IPS-18c (cell line): Measurements from ENCODE around the gene BRCC3.

Source experiments
- H3K4me3 ChIP-seq: 2 replicates; pipeline ENCODE4 v1.7.0; 2013; ENCODE audit warnings: low read depth, mild to moderate bottlenecking, low read length, moderate library complexity; ENCODE audit not compliant: insufficient read depth
- H3K9me3 ChIP-seq: one replicate; pipeline ENCODE4 v1.6.1; 2013; ENCODE audit warnings: mild to moderate bottlenecking, low read length, moderate library complexity; ENCODE audit not compliant: control insufficient read depth, insufficient read depth

Gene BRCC3

DNA sequence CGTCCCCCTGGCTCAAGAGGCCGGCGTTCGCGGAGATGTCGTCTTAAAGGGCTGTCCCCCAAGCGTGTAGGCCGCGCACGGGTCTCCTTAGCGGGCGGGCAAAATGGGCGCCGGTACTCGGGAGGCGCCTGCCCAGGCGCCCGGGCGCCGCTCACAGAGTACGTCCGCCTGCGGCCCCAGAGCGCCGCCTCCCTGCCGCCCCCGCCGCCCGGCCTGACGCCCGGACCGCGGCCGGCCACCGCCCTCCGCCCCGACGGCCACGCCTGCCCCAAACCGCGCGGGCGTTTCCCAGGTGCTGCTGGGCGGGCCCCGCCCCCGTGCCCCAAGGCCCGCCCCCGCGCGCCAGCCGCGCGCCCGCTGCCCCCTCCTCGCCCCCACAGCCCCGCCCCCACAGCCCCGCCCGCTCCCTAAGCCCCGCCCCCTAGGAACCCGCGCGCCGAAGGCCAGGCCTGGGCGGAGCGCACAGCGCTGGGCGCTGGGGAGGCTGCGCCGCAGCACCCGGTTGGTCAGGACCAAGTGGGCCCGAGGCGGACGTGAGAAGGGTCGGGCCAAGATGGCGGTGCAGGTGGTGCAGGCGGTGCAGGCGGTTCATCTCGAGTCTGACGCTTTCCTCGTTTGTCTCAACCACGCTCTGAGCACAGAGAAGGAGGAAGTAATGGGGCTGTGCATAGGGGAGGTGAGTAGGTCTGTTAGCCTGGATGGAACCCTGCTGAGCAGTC lies at the start of gene BRCC3, which contains the start of the genes CMC4 and MTCP1:
Gene BRCC3, plus strand, starts transcription at position 534 of the 719 bp plus-strand sequence. Its CDS starts 20 bp downstream, at position 554.
Gene CMC4, minus strand, starts transcription at position 162 of the 719 bp plus-strand sequence. CDS start 7,113 bp downstream, outside the sequence.
Gene MTCP1, minus strand, starts transcription at position 162 of the 719 bp plus-strand sequence. CDS start 5,126 bp downstream, outside the sequence.
- H3K9me3 ChIP-seq, result peaks cover 11% of the 10 kb centered on the region
- H3K4me3 ChIP-seq, result peak within 1 kb of the TSS; percentile 76

GRCh38 chrX:155022585-155022984 lies 48.7 kb upstream of the BRCC3 start, which contains the start of gene F8:
Gene F8, minus strand, starts transcription at chrX:155022723. Its CDS starts 171 bp downstream, at chrX:155022552.
- Histone ChIP-seq H3K9me3 (no peaks in the 10 kb centered on the region), H3K4me3 (no peak within 1 kb of the TSS)

DNA sequence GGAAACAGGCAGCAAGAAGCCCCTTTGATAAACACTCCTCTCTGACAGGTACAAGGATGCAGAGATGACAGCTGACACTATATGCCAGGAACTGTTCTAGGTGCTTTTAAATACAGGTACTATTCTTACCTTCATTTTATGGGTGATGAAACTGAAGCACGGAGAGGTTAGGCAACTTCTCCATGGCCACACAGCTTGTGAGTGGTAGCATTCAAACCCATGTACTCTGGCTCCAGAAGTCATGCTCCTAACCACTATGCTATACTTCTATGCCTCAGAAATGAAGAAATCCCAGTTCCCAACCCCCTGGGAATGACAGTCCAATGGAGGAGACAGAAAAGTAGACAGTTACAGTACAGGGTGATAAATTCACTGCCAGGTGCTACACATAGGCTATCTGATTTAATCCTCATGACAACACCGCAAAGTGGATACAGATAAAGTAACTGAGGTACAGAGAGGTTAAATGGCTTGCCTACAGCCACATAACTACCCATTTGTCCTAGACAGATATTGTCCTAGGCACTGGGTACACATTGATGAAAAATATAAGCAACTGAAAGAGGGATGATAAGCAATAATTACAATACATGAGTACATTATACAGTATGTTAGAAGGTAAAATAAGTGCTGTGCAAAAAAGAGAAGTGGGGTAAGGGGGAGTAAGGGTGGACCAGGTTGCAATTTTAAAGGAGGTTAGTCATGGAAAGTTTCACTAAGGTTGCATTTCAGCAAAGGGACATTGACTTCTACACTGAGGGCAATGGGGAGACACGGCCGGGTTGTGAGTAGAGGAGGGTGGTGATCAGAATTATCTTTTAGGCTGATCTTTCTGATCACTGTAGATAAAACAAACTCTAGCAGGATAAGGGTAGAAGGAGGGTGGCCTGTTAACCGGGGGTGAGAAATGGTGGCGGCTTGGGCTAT lies 47.1 kb upstream of the BRCC3 start:
- Histone ChIP-seq H3K9me3 (no peaks in the 10 kb centered on the region), H3K4me3 (no peak overlapping the region)

- Histone ChIP-seq H3K4me3 (peak overlapping the region; percentile 36; the same call in 1 of the 2 replicates), H3K9me3 (no peaks in the 10 kb centered on the region)
Measured at GRCh38 chrX:155026420-155026726, 44.9 kb upstream of the BRCC3 start.

DNA sequence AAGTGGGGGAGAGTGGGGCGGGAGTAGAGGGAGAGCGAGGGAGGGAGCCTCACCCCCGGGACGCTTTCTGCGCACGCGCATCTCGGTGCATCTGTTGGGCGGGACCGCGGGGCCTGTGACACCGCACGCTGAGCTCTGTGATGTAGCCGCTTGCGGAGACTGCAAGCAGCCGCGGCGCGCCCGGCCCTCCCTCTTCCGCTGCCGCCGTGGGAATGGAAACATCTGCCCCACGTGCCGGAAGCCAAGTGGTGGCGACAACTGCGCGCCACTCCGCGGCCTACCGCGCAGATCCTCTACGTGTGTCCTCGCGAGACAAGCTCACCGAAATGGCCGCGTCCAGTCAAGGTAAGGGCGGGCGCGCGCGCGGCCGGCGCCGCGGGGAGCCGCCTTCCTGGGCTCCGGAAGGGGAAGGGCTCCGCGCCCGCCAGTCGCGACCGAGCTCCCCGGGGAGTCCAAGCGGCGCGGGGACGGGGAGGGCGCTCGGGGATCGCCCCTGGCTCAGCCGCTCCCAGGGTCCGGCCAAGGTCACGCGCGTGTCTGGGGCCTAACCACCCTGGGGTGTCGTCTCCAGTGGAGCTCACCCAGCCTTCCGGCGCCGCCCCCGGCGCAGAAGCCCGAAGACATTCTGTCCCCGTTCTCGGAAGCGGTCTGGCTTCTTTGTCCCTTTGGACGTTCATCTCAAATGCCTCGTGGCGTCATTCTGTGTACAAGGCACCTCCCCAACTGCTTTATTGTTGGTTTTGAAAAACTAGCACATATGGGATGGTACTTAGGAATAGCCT lies 44.4 kb upstream of the BRCC3 start, which contains the start of gene FUNDC2:
Gene FUNDC2, plus strand, starts transcription at position 118 of the 782 bp plus-strand sequence. Its CDS starts 95 bp downstream, at position 213.
- Histone ChIP-seq H3K9me3 (no peaks in the 10 kb centered on the region), H3K4me3 (peak within 1 kb of the TSS; percentile 61)

DNA sequence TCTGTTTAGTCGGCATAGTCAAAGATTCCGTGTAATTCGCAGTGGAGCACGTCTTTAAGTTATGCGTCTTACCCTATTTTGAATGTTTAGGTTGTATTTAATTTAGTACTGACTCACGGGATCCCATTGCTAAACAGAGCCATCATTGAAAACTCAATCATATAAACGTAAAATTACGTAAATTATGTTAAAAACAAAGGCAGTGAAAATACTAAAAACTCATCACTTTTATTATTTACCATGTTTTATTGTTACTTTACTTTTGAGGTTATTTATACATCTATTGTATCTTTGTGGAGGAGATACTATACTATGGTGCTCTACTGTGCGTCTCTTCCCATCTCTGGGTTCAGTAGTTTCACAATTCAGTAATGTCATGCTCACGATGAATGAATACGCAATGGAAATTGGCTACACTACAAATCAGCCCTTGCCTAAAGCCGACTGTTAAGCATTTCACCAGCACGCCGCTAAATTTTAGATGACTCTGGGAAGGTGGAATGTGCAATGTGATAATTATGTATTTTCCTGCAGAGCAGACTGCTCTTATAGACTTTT lies 43.7 kb upstream of the BRCC3 start:
- Histone ChIP-seq H3K4me3 (peak overlapping the region; percentile 61), H3K9me3 (no peaks in the 10 kb centered on the region)

GRCh38 chrX:155028129-155028528 lies 43.2 kb upstream of the BRCC3 start:
- H3K9me3 ChIP-seq, result no peaks in the 10 kb centered on the region
- no peak overlapping the region for H3K4me3 ChIP-seq

GRCh38 chrX:155028877-155029291 lies 42.4 kb upstream of the BRCC3 start:
- Histone ChIP-seq H3K4me3 (no peak overlapping the region), H3K9me3 (no peaks in the 10 kb centered on the region)

DNA sequence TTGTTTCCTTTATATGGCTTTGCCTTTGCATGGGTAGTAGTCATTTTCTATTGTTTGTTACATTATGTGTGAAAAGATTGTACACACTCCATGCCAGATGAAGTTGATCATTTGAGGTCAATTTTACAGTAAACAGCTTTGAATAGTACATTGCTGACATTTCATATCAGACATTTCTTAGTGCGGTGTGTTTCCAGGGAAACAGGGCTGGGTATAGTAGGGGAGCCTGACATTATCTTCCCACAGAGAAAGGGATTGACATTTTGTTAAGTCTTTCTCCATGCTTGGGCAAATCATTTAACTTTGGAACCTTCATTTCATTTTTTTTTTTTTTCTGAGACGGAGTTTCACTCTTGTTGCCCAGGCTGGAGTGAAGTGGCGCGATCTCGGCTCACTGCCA lies 39.7 kb upstream of the BRCC3 start:
- Histone ChIP-seq H3K9me3 (no peaks in the 10 kb centered on the region), H3K4me3 (no peak overlapping the region)

GRCh38 chrX:155035688-155036087 lies 35.6 kb upstream of the BRCC3 start:
- Histone ChIP-seq H3K9me3 (no peaks in the 10 kb centered on the region), H3K4me3 (no peak overlapping the region)

DNA sequence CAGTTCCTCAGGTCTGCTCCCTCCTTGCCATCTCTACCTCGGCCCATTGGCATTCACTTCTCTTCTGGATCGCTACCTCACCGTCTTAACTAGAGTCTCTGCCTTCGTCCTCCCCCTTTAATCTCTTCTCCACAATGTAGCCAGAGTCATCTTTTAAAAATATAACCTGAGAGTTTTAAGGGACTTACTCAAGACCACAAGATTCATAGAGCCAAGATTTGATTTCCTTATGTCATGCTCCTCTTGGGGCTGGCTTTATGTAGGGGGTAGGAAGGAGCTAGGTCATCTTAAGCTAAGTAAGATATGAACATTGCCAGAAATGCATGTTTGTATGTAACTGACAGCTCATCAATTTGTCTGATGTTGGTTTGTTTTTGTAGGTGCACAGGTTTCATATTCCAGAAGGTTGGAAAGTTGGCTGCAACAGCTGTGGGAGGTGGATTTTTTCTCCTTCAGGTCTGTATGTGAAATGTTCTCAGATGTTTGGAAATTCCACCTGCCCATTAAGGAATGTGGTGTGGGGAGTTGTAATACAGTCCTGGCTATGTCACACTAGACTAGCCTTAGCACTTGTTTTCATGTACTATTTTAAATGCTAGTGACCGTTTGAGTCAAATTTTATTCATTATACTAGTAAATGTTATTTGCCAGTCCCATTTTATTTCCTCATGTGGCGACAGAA lies 25.0 kb upstream of the BRCC3 start:
- no peak overlapping the region for H3K4me3 ChIP-seq
- H3K9me3 ChIP-seq, result no peaks in the 10 kb centered on the region

DNA sequence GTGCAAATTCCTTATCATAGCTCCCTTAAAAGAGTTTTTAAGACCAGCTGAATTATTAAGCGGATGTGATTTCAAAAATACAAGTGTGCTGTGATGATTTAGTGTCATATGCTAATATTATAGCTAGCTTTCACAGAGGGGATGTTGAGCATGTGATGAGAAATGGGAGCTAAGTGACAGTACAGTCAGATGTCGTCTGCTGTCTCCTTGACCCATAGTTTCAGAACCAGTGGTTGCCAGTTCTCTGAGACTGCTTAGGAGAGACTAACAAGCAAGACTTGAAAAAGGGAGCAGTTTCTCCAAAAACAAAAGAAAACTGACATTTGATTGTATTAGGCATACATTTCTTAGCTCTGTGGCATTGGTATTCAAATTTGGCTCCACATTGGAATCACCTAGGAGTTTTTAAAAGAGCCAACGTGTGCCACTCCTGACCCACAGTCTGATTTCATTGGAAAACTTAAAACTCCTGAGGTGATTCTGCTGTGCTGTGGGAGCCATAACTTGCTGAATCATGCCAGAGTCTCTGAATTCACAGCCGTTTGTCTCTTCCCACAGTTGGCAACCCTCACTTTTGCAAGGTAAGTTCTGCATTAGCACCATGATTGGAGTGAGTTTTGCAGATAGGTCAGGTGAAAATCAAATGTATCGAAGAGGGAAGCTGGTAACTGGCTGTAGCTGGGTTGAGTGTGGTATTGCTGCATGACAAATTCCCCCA lies 24.3 kb upstream of the BRCC3 start:
- Histone ChIP-seq H3K4me3 (no peak overlapping the region), H3K9me3 (no peaks in the 10 kb centered on the region)

DNA sequence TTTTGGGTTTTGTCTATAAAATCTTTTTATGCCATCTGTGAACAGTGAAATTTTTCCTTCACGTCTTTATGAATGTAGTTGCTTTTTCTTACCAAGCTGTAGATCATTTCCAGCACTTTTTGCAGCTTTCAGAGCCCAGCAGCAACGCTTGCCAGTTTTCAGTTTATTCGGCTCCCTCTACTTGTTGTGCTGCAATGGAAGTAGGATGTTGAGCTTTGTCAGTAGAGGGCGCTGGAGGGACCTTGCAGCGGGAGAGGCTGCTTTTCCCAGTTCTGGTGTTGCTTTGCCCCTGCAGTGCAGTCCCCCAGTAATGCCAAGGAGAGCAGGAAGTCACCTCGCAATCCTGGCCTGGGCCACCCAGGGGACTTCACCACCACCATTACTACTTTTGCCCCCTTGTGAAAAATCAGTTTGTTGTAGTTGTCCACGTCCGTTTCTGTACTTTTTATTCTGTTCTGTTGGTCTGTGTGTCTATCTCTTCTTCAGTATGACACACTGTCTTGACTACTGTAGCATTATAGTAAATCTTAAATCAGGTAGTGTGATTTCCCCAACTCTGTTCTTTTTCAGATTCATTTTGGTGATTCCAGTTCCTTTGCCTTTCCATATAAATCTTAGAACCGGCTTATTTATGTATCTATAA lies 22.2 kb upstream of the BRCC3 start:
- Histone ChIP-seq H3K4me3 (no peak overlapping the region), H3K9me3 (no peaks in the 10 kb centered on the region)

DNA sequence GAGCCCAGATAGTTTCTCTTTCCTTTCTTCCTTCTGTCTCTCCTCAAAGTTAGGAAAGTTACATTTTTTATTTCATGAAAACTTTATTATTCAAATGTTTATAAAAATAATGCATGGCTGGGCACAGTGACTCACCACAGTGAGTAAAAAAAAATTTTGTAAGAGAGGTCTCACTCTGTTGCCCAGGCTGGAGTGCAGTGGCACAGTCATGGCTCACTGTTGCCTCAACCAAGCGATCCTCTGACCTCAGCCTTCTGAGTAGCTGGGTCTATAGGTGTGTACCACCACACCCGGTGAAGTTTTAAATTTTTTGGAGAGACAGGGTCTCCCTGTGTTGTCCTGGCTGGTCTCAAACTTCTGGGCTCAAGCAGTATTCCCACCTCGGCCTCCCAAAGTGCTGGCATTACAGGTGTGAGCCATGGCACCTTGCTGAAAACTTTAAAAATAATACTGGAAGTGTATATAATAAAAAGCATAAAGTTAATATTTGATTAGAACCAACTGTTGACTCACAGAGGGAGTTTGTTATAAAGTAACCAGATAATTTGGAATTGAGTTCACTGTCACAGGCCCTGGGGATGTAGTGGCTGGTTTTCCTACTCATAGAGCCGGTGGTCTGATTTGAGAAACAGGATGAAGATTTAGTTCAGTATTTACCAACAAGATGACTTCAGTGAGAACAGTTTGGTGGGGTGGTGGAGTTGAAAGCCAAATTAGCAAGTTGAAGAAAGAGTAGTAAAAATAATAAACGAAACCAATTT lies 18.4 kb upstream of the BRCC3 start:
- Histone ChIP-seq H3K9me3 (peaks cover 3% of the 10 kb centered on the region), H3K4me3 (no peak overlapping the region)

DNA sequence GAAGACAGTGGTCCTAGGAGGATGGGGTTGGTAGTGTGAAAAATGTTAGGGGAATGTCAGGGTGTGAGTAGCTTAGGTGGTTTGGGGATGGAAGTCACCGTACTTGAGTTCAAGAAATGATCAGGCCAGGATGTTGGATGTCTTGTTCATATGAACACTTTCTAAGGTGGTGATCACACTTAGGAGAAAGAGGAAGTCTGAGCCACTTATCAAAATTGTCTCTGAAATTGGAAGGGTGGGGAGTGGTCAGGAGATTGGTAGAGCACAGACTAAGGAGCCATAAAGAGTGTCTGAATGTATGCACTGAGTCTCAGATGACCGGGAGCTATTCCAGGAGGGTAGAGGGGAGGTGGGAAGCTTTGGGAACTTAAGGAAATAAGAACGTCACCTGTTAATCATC lies 17.7 kb upstream of the BRCC3 start:
- H3K9me3 ChIP-seq, result peaks cover 3% of the 10 kb centered on the region
- no peak overlapping the region for H3K4me3 ChIP-seq
